Gastroesophageal sphincter (tissue), 4 donors: ENCODE measurements around the gene RASGEF1C. TPM values are rescaled to one million over a fixed set of nuclear protein-coding genes. Genes with fewer than 3 reads are reported as not detected.

Experiments
- ATAC-seq: fragments of 150-250 bp; one replicate; pipeline ENCODE4 v1.9.1; 2016; ENCODE audit warnings: mild to moderate bottlenecking, moderate library complexity
- H3K27ac ChIP-seq, 4 donors: fragments of 200-600 bp; sonication (generic) in 3 of 4; 1 replicate in 3 of 4; 2 replicates in 1 of 4; pipeline ENCODE4 v1.5.1; 2016 to 2019
- H3K27me3 ChIP-seq: fragments of 200-600 bp; sonication (generic); one replicate; pipeline ENCODE4 v1.5.1; 2019
- H3K36me3 ChIP-seq, 2 donors: fragments of 200-600 bp; sonication (generic); one replicate each; pipeline ENCODE4 v1.5.1; 2019; ENCODE audit warnings: control low read depth in 1 of 2
- H3K4me1 ChIP-seq, 3 donors: fragments of 200-600 bp; sonication (generic); 1 replicate in 2 of 3; 2 replicates in 1 of 3; pipeline ENCODE4 v1.5.1; 2016 to 2019; ENCODE audit warnings: control low read depth in 2 of 3
- H3K4me3 ChIP-seq, 2 donors: fragments of 200-600 bp; sonication (generic); one replicate each; pipeline ENCODE4 v1.5.1; 2019; ENCODE audit warnings: mild to moderate bottlenecking in 1 of 2, moderate library complexity in 1 of 2
- H3K9me3 ChIP-seq, 3 donors: fragments of 200-600 bp; sonication (generic); one replicate each; pipeline ENCODE4 v1.5.1; 2017 to 2019; ENCODE audit warnings: control low read depth in 2 of 3
- EP300 ChIP-seq: sonication (generic); formaldehyde crosslinking; IDR thresholded peaks from one replicate; pipeline ENCODE4 v1.6.1; 2017; ENCODE audit warnings: antibody characterized with exemption, mild to moderate bottlenecking
- POLR2A ChIP-seq, 2 donors: fragments of 450-650 bp; IDR thresholded peaks; one replicate each; pipeline ENCODE4 v1.6.1; 2017; ENCODE audit warnings: antibody characterized with exemption in 2 of 2, mild to moderate bottlenecking in 2 of 2, moderate library complexity in 1 of 2
- POLR2AphosphoS5 ChIP-seq: sonication (generic); formaldehyde crosslinking; IDR thresholded peaks from one replicate; pipeline ENCODE4 v1.6.1; 2017; ENCODE audit warnings: antibody characterized with exemption
- WGBS, 2 donors: methylation state at CpG; one replicate each; pipeline ENCODE4 v1.1.5; 2018; ENCODE audit warnings: low coverage in 1 of 2; 5-methylcytosine and 5-hydroxymethylcytosine counted together
- total RNA-seq, 4 donors: library from RNA; depleted of rRNA; stranded (reverse); fragments of >200 nt; gene quantifications; one replicate each; pipeline ENCODE4 v1.1.0, GENCODE V29; 2016
- TF ChIP-seq, protein P1 (sequence below), 4 experiments: fragments of 200-600 bp in 2 of 4; fragments of 450-650 bp in 2 of 4; sonication (generic) in 1 of 4; IDR thresholded peaks; one replicate each; pipeline ENCODE4 v1.5.1; 2017 to 2019; ENCODE audit warnings: antibody characterized with exemption in 4 of 4, mild to moderate bottlenecking in 2 of 4, moderate library complexity in 2 of 4

Gene RASGEF1C
- total RNA-seq, 4 donors from 2014 or later: 0.81 to 8.4 (median 2.0) TPM

DNA sequence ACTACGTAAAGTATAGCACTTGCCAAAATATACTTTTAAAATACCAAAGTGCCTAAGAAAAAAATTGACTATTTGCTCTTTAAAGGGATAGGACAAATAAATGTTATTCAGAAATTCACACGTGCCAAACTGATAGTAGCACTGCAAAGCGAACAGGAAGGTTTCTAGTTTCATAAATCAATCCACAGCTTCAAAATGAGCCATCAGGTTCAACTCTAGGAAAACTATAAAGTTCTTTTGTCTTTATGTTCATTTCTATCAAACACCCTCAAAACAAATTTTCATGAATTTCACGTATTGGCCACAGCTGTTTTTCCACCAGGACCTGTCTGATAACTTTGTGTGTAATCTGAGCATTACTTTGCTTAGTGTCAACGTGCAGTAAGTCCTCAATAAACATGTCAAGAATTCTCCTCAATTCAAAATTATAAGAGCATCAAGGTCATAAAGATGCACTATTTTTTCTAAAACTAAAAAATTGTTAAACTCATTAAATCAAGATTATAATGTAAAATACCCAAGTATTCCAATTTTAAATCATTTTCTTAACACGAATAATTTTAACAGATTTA, 140.4 kb downstream of the RASGEF1C start:
- no peaks in the 10 kb centered on the region for H3K9me3 ChIP-seq
- H3K27me3 ChIP-seq: no peaks in the 10 kb centered on the region
- peaks cover 3 to 43% (median 10%) of the 10 kb centered on the region in 3 donors for H3K4me1 ChIP-seq
- no peak overlapping the region for H3K4me3 ChIP-seq
- no peak overlapping the region for H3K27ac ChIP-seq
- no peaks in the 10 kb centered on the region for H3K36me3 ChIP-seq
- TF ChIP-seq, protein P1, sequence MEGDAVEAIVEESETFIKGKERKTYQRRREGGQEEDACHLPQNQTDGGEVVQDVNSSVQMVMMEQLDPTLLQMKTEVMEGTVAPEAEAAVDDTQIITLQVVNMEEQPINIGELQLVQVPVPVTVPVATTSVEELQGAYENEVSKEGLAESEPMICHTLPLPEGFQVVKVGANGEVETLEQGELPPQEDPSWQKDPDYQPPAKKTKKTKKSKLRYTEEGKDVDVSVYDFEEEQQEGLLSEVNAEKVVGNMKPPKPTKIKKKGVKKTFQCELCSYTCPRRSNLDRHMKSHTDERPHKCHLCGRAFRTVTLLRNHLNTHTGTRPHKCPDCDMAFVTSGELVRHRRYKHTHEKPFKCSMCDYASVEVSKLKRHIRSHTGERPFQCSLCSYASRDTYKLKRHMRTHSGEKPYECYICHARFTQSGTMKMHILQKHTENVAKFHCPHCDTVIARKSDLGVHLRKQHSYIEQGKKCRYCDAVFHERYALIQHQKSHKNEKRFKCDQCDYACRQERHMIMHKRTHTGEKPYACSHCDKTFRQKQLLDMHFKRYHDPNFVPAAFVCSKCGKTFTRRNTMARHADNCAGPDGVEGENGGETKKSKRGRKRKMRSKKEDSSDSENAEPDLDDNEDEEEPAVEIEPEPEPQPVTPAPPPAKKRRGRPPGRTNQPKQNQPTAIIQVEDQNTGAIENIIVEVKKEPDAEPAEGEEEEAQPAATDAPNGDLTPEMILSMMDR (IDR thresholded peaks at IDR 0.05): no peak
- TF ChIP-seq POLR2AphosphoS5 (no peak), EP300 (no peak), POLR2A (IDR thresholded peaks at IDR 0.05) (no peak)
- ATAC-seq: no peak
- WGBS, 2 donors: 52 to 70% methylated on average over 6 of the region's 6 CpGs

DNA sequence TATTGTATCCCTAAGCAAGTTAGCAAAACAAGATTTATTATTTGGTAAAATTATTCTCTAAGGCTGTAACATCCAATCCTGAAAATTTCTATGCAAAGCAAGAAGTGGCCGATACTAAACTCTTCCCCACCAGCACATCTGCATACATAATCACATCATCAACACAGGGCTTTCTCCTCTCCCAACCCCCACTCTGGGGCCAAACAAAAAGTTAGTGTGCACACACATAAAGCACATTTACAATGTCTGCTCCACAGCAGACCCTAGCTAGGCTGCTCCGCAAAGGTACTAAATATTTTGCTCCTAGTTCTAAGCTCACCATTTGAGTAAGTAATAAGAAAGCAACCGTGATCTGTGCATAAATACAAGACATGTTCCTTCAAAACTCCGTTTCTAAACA, 141.0 kb downstream of the RASGEF1C start:
- Histone ChIP-seq H3K4me3 (no peak overlapping the region), H3K4me1 (peaks cover 3 to 43% (median 10%) of the 10 kb centered on the region in 3 donors), H3K36me3 (no peaks in the 10 kb centered on the region), H3K9me3 (no peaks in the 10 kb centered on the region), H3K27ac (no peak overlapping the region), H3K27me3 (no peaks in the 10 kb centered on the region)
- WGBS, 2 donors: 62 to 72% methylated on average over 4 of the region's 4 CpGs
- TF ChIP-seq EP300 (no peak), POLR2A (IDR thresholded peaks at IDR 0.05) (no peak), POLR2AphosphoS5 (no peak)
- TF ChIP-seq, protein P1 (IDR thresholded peaks at IDR 0.05): no peak
- ATAC-seq: no peak

DNA sequence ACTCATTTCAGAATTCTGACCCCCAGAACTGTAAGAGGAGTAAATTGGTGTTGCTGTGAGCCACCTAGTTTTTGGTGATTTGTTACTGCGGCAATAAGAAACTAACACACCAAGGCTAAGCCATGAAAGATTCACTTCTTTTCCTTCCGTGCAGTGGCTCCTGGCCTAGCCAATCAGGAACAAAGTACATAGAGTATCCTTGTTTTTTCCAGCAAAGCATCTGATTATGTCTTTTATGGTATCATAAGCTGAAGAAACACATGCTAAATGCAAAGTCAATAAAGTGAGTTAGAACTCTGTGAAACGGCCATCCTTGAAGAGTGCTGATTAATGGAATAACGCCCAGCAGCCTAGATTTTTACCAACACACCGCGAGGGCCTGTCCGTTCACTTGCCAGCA, 148.8 kb downstream of the RASGEF1C start:
- Histone ChIP-seq H3K27ac (no peak overlapping the region), H3K4me1 (no peaks in the 10 kb centered on the region), H3K9me3 (no peaks in the 10 kb centered on the region), H3K27me3 (no peaks in the 10 kb centered on the region), H3K4me3 (no peak overlapping the region), H3K36me3 (no peaks in the 10 kb centered on the region)
- no peak for ATAC-seq
- 93 to 96% methylated on average over 4 to 7 of the region's 7 CpGs for WGBS, 2 donors
- TF ChIP-seq, protein P1 (IDR thresholded peaks at IDR 0.05): no peak
- TF ChIP-seq POLR2A (IDR thresholded peaks at IDR 0.05): no peak
- TF ChIP-seq EP300: no peak
- no peak for TF ChIP-seq POLR2AphosphoS5

DNA sequence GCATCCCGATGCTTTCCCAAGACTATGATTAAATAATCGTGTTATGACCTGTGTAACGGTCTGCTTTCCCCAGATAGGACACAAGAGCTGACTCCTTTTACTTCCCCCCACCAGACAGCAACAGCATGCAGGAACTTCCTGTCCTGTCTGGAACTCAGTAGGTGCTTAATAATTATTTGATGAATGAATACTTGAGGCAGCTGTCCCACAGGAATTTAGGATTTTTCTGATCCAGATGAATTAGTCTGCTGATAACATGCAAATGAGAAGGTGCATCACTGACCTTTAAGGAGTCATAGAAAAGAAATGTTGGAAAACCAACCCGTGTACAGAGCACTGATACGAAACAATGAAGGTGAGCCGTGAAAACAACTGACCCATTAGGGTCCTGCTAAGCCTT, 149.7 kb downstream of the RASGEF1C start:
- Histone ChIP-seq H3K9me3 (no peaks in the 10 kb centered on the region), H3K36me3 (no peaks in the 10 kb centered on the region), H3K4me1 (peaks cover 0 to 6% (median 0%) of the 10 kb centered on the region in 3 donors), H3K27ac (no peak overlapping the region), H3K27me3 (no peaks in the 10 kb centered on the region), H3K4me3 (no peak overlapping the region)
- 72 to 82% methylated on average over 6 of the region's 6 CpGs for WGBS, 2 donors
- no peak for ATAC-seq
- TF ChIP-seq POLR2AphosphoS5 (no peak), POLR2A (IDR thresholded peaks at IDR 0.05) (no peak), EP300 (no peak)
- TF ChIP-seq, protein P1 (IDR thresholded peaks at IDR 0.05): no peak

DNA sequence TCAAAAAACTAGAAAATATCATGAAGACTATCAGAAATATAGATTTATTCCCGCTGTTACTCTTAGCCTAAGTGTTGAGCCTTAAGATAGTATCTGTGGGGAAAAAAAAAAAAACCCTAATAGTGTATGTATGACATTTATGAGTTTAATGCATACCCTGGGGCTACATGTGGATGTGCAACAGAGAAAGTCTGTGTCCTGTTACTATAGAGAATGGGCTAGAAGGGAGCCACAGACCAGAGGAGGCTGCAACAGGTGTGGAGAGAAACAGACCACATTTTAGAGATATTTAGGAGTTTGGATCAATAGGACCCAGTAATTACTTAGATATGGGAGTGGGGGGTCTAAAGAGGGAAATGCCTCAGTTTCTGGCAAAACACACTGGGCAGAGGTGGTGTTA, 152.9 kb downstream of the RASGEF1C start:
- no peak overlapping the region for H3K4me3 ChIP-seq
- TF ChIP-seq POLR2A (IDR thresholded peaks at IDR 0.05) (no peak), POLR2AphosphoS5 (no peak), EP300 (no peak)
- TF ChIP-seq, protein P1 (IDR thresholded peaks at IDR 0.05): no peak
- 91 to 100% methylated on average over 1 of the region's 1 CpG for WGBS, 2 donors
- no peak for ATAC-seq
- peaks cover 0 to 32% (median 6%) of the 10 kb centered on the region in 3 donors for H3K4me1 ChIP-seq
- H3K27me3 ChIP-seq: no peaks in the 10 kb centered on the region
- H3K36me3 ChIP-seq: no peaks in the 10 kb centered on the region
- no peaks in the 10 kb centered on the region for H3K9me3 ChIP-seq
- H3K27ac ChIP-seq: no peak overlapping the region
